NCI-H2171 treated with DMSO at 0.1 percent for 48 hours (cell line): Measurements from ENCODE around the gene ARHGEF11.

Experiments
- DNase-seq: peaks from one replicate; lab custom pipeline; 2025; lab: John Stamatoyannopoulos, UW

The ARHGEF11 gene

GRCh38 chr1:157047062-157047410 is 1.5 kb upstream of the ARHGEF11 start:
- no peak for DNase-seq

GRCh38 chr1:157044326-157044725 is 1.2 kb downstream of the ARHGEF11 start:
- no peak for DNase-seq

GRCh38 chr1:157043685-157044084 is 1.9 kb downstream of the ARHGEF11 start:
- DNase-seq = no peak

GRCh38 chr1:157042846-157043245 is 2.7 kb downstream of the ARHGEF11 start:
- no peak for DNase-seq

- no peak for DNase-seq
These were observed 4.7 kb downstream of the ARHGEF11 start for GRCh38 chr1:157040802-157041201.

GRCh38 chr1:157035121-157035520 is 10.4 kb downstream of the ARHGEF11 start:
- no peak for DNase-seq

- DNase-seq = no peak
These were observed 11.3 kb downstream of the ARHGEF11 start for GRCh38 chr1:157034137-157034800.

- no peak for DNase-seq
These were observed 12.1 kb downstream of the ARHGEF11 start for GRCh38 chr1:157033357-157033876.

GRCh38 chr1:157032303-157032702 is 13.2 kb downstream of the ARHGEF11 start:
- DNase-seq = no peak

GRCh38 chr1:157030728-157031127 is 14.8 kb downstream of the ARHGEF11 start:
- no peak for DNase-seq

GRCh38 chr1:157028674-157029073 is 16.9 kb downstream of the ARHGEF11 start:
- no peak for DNase-seq

GRCh38 chr1:157025856-157026255 is 19.7 kb downstream of the ARHGEF11 start:
- DNase-seq = no peak

GRCh38 chr1:157025385-157025784 is 20.2 kb downstream of the ARHGEF11 start:
- DNase-seq = no peak

GRCh38 chr1:157021688-157022087 is 23.9 kb downstream of the ARHGEF11 start:
- no peak for DNase-seq

GRCh38 chr1:157019457-157019856 is 26.1 kb downstream of the ARHGEF11 start:
- no peak for DNase-seq

- no peak for DNase-seq
These were observed 33.7 kb downstream of the ARHGEF11 start for GRCh38 chr1:157011845-157012244.

- DNase-seq = no peak
These were observed 37.0 kb downstream of the ARHGEF11 start for GRCh38 chr1:157008502-157008901.

- DNase-seq = no peak
These were observed 38.2 kb downstream of the ARHGEF11 start for GRCh38 chr1:157007306-157007705.

GRCh38 chr1:157006676-157007075 is 38.9 kb downstream of the ARHGEF11 start:
- no peak for DNase-seq

- no peak for DNase-seq
These were observed 39.6 kb downstream of the ARHGEF11 start for GRCh38 chr1:157005965-157006364.

- DNase-seq = no peak
These were observed 40.7 kb downstream of the ARHGEF11 start for GRCh38 chr1:157004806-157005205.

- DNase-seq = no peak
These were observed 41.2 kb downstream of the ARHGEF11 start for GRCh38 chr1:157004327-157004726.

GRCh38 chr1:157001304-157001703 is 44.2 kb downstream of the ARHGEF11 start:
- no peak for DNase-seq

- no peak for DNase-seq
These were observed 44.9 kb downstream of the ARHGEF11 start for GRCh38 chr1:157000686-157001085.
